Keratinocyte (primary cell): ENCODE results near the gene HERC2.
"Not testable (repeated sequence)": the region's sequence is repeated elsewhere in the genome, so short reads cannot be mapped to it uniquely, and the experiment has no call there.

Experiments
- EZH2 ChIP-seq: IDR thresholded peaks from one replicate; pipeline ENCODE4 v1.6.1; 2012; ENCODE audit warnings: inconsistent platforms, mild to moderate bottlenecking, low read length, moderate library complexity
- TF ChIP-seq, protein P1 (sequence below), 3 experiments: IDR thresholded peaks in 1 of 3; conservative IDR thresholded peaks in 1 of 3; optimal IDR thresholded peaks in 1 of 3; 2 replicates in 2 of 3; 3 replicates in 1 of 3; pipeline versions ENCODE3 to v1.5.1; 2011; ENCODE audit warnings: low read length in 3 of 3, mild to moderate bottlenecking in 3 of 3, moderate library complexity in 2 of 3, control low read depth in 1 of 3, inconsistent platforms in 1 of 3; ENCODE audit not compliant: insufficient read depth in 2 of 3; ENCODE audit errors: extremely low read depth in 1 of 3

DNA sequence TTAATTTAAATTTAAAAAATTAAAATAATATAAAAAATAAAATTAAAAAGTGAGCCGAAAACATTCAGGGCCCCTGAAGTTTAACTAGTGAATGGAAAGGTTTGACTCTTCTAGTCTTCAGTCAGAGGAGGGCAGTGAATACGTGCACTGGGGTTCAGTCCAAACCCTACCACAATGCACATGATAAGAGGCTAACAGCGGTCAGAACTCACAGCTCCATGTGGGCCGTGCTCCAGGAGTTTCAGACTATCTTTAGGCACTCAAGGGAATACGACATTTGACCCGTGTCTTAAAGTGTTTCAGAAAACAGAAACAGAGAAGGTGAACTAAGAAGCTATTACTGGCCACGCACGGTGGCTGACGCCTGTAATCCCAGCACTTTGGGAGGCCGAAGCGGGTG, 11.5 kb downstream of the HERC2 start:
- TF ChIP-seq, protein P1, sequence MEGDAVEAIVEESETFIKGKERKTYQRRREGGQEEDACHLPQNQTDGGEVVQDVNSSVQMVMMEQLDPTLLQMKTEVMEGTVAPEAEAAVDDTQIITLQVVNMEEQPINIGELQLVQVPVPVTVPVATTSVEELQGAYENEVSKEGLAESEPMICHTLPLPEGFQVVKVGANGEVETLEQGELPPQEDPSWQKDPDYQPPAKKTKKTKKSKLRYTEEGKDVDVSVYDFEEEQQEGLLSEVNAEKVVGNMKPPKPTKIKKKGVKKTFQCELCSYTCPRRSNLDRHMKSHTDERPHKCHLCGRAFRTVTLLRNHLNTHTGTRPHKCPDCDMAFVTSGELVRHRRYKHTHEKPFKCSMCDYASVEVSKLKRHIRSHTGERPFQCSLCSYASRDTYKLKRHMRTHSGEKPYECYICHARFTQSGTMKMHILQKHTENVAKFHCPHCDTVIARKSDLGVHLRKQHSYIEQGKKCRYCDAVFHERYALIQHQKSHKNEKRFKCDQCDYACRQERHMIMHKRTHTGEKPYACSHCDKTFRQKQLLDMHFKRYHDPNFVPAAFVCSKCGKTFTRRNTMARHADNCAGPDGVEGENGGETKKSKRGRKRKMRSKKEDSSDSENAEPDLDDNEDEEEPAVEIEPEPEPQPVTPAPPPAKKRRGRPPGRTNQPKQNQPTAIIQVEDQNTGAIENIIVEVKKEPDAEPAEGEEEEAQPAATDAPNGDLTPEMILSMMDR (optimal IDR thresholded peaks at IDR 0.05 in 1 of 3, IDR thresholded peaks at IDR 0.05 in 1 of 3, conservative IDR thresholded peaks at IDR 0.05 in 1 of 3; ENCODE audit: extremely low read depth in 1 of 3, insufficient read depth in 2 of 3, low read length in 3 of 3) = not testable (repeated sequence)
- TF ChIP-seq EZH2 = not testable (repeated sequence)
